Endodermal cell (in vitro differentiated cells): ENCODE data around the gene MRPS21. TPM values are rescaled to one million over a fixed set of nuclear protein-coding genes. Genes with fewer than 3 reads are reported as not detected.
A peak's percentile ranks its signal among the peaks of the same experiment; 100 is the strongest.

ENCODE experiments used
- DNase-seq: peaks from one replicate; pipeline ENCODE4 v3.0.0-alpha.2; 2017
- H3K27ac ChIP-seq: 2 replicates; pipeline ENCODE4 v1.5.1; 2013; ENCODE audit warnings: mild to moderate bottlenecking, low read depth, low read length, moderate library complexity
- H3K27me3 ChIP-seq: 2 replicates; pipeline ENCODE4 v1.6.1; 2013; ENCODE audit warnings: mild to moderate bottlenecking, low read length, moderate library complexity; ENCODE audit not compliant: insufficient read depth, control insufficient read depth, poor library complexity, severe bottlenecking
- H3K36me3 ChIP-seq: 2 replicates; pipeline ENCODE4 v1.7.0; 2013; ENCODE audit warnings: mild to moderate bottlenecking, low read length, moderate library complexity; ENCODE audit not compliant: control insufficient read depth, insufficient read depth
- H3K4me1 ChIP-seq: one replicate; pipeline ENCODE4 v1.7.0; 2013; ENCODE audit warnings: low read length; ENCODE audit not compliant: control insufficient read depth, insufficient read depth
- H3K4me3 ChIP-seq: 2 replicates; pipeline ENCODE4 v1.5.1; 2013; ENCODE audit warnings: mild to moderate bottlenecking, low read length, moderate library complexity
- H3K9ac ChIP-seq: 2 replicates; pipeline ENCODE4 v1.6.1; 2013; ENCODE audit warnings: mild to moderate bottlenecking, low read length, moderate library complexity; ENCODE audit not compliant: poor library complexity, severe bottlenecking; ENCODE audit errors: extremely low read depth
- H3K9me3 ChIP-seq: 2 replicates; pipeline ENCODE4 v1.6.1; 2013; ENCODE audit warnings: mild to moderate bottlenecking, low read length, moderate library complexity; ENCODE audit not compliant: control insufficient read depth
- H3K27ac Mint-ChIP-seq: 2 replicates; pipeline ENCODE4 v1.8.0; 2020; ENCODE audit warnings: mixed read lengths
- H3K27me3 Mint-ChIP-seq: 2 replicates; pipeline ENCODE4 v1.8.0; 2021; ENCODE audit warnings: mild to moderate bottlenecking, mixed read lengths; ENCODE audit not compliant: insufficient read depth
- H3K36me3 Mint-ChIP-seq: 2 replicates; pipeline ENCODE4 v1.8.0; 2020; ENCODE audit warnings: low read depth, mixed read lengths
- H3K4me1 Mint-ChIP-seq: 2 replicates; pipeline ENCODE4 v1.8.0; 2020; ENCODE audit warnings: mixed read lengths
- H3K4me3 Mint-ChIP-seq: 2 replicates; pipeline ENCODE4 v1.8.0; 2020; ENCODE audit warnings: mild to moderate bottlenecking, moderate library complexity, mixed read lengths
- H3K9me3 Mint-ChIP-seq: 2 replicates; pipeline ENCODE4 v1.8.0; 2020; ENCODE audit warnings: mild to moderate bottlenecking, mixed read lengths
- WGBS, 2 experiments: methylation state at CpG; one replicate each; pipeline versions ENCODE4 v1.1.5 to v1.1.7; 2013; ENCODE audit warnings: missing lambda C conversion rate in 2 of 2, mixed read lengths in 1 of 2; ENCODE audit not compliant: insufficient coverage in 1 of 2, insufficient read length in 1 of 2; 5-methylcytosine and 5-hydroxymethylcytosine counted together
- total RNA-seq, 2 donors: library from RNA; stranded (reverse); fragmentation: NEBNext Ultra II Directional in 1 of 2; extraction: Animal tissue kit (Norgen Biotek cat#: 25700) in 1 of 2; gene quantifications; 2 replicates in 1 of 2; 3 replicates in 1 of 2; pipeline ENCODE4 v1.2.1, GENCODE V29; 2021
- TF ChIP-seq, protein P1 (sequence below): fragments of 200-600 bp; sonication (generic); conservative IDR thresholded peaks from 2 replicates; pipeline ENCODE4 v1.5.0; 2021; ENCODE audit warnings: antibody characterized with exemption, mild to moderate bottlenecking

The MRPS21 gene
- total RNA-seq, 2 donors from 2014 or later, result 89.9 to 95.3 TPM

DNA sequence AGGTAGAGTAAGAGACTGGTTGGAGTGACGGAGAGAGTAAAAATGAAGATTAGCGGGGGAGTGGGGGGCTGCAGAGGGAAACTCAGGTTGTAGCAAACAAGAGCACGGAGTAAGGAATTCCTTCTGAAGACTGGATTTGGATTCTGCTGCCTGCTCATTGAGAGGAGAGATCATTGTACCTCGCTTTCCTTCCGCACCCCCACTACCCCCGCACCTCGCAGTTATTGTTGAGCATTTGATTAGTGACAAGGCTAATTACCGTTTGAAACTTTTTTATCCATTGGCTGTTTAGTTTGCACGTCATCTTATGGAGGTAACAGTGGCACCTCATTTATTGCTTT, 28.1 kb downstream of the MRPS21 start:
- Histone ChIP-seq H3K4me3 (peak overlapping the region; percentile 97), H3K27me3 (no peaks in the 10 kb centered on the region), H3K27ac (no peak overlapping the region), H3K9ac (peak overlapping the region; percentile 81), H3K36me3 (peaks cover 27% of the 10 kb centered on the region), H3K4me1 (no peaks in the 10 kb centered on the region), H3K9me3 (no peaks in the 10 kb centered on the region)
- 0 to 2% methylated on average over 5 to 9 of the region's 9 CpGs for WGBS, 2 experiments
- H3K4me3 Mint-ChIP-seq, result peak overlapping the region; percentile 97
- TF ChIP-seq, protein P1, sequence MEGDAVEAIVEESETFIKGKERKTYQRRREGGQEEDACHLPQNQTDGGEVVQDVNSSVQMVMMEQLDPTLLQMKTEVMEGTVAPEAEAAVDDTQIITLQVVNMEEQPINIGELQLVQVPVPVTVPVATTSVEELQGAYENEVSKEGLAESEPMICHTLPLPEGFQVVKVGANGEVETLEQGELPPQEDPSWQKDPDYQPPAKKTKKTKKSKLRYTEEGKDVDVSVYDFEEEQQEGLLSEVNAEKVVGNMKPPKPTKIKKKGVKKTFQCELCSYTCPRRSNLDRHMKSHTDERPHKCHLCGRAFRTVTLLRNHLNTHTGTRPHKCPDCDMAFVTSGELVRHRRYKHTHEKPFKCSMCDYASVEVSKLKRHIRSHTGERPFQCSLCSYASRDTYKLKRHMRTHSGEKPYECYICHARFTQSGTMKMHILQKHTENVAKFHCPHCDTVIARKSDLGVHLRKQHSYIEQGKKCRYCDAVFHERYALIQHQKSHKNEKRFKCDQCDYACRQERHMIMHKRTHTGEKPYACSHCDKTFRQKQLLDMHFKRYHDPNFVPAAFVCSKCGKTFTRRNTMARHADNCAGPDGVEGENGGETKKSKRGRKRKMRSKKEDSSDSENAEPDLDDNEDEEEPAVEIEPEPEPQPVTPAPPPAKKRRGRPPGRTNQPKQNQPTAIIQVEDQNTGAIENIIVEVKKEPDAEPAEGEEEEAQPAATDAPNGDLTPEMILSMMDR, result no peak
- H3K27ac Mint-ChIP-seq, result peak overlapping the region; percentile 98
- H3K36me3 Mint-ChIP-seq, result peaks cover 25% of the 10 kb centered on the region
- H3K27me3 Mint-ChIP-seq, result peaks cover 3% of the 10 kb centered on the region
- H3K9me3 Mint-ChIP-seq, result peaks cover 4% of the 10 kb centered on the region
- DNase-seq, result no peak
- peaks cover 2% of the 10 kb centered on the region for H3K4me1 Mint-ChIP-seq

DNA sequence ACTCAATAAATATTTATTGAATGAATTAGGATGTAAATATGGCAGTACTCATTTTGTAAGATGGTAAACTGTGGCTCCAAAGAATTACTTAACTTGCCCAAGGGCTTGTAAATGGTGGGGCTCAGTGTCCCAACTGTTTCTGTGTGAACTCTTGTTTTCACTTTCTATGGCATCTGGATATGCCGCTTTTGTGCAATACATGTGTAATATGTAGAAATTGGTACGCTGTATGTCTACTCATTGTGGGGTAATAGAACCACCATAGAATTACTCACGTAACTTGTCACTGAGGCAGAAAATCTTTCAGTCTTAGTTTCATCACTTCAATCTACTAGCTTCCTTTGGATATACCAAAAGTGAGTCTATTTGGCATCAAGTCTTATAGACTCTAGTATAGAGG, 28.6 kb downstream of the MRPS21 start:
- Histone ChIP-seq H3K27me3 (no peaks in the 10 kb centered on the region), H3K36me3 (peaks cover 32% of the 10 kb centered on the region), H3K4me1 (no peaks in the 10 kb centered on the region), H3K9me3 (no peaks in the 10 kb centered on the region), H3K27ac (no peak overlapping the region), H3K4me3 (peak overlapping the region; percentile 97), H3K9ac (peak overlapping the region; percentile 81)
- H3K36me3 Mint-ChIP-seq, result peaks cover 29% of the 10 kb centered on the region
- 93 to 98% methylated on average over 2 to 3 of the region's 3 CpGs for WGBS, 2 experiments
- TF ChIP-seq, protein P1, result no peak
- DNase-seq, result no peak
- H3K27ac Mint-ChIP-seq, result no peak overlapping the region
- peaks cover 4% of the 10 kb centered on the region for H3K9me3 Mint-ChIP-seq
- peaks cover 3% of the 10 kb centered on the region for H3K27me3 Mint-ChIP-seq
- H3K4me3 Mint-ChIP-seq, result peak overlapping the region; percentile 97
- H3K4me1 Mint-ChIP-seq, result peaks cover 2% of the 10 kb centered on the region

DNA sequence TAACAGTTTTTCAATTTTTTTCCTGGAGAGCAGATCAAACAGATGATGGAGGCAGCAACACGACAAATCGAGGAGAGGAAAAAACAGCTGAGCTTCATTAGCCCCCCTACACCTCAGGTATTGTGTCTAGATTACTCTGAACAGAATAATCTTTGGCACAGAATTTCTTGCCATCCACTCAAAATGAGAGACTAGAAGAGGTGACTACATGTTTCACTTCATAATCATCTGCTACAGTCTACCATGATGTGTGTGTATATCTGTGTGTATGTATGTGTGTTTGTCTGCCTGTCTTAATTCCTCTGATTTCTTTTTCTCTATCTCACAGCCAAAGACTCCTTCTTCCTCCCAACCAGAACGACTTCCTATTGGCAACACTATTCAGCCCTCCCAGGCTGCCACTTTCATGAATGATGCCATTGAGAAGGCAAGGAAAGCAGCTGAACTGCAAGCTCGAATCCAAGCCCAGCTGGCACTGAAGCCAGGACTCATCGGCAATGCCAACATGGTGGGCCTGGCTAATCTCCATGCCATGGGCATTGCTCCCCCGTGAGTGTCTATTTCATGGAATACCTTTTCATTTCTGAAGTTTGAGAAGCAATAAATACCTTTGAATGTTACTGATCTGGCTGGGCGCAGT, 39.1 kb downstream of the MRPS21 start:
- Mint-ChIP-seq H3K9me3 (no peaks in the 10 kb centered on the region), H3K36me3 (peaks cover 80% of the 10 kb centered on the region), H3K27ac (no peak overlapping the region), H3K4me3 (no peak overlapping the region), H3K27me3 (no peaks in the 10 kb centered on the region), H3K4me1 (no peaks in the 10 kb centered on the region)
- H3K4me3 ChIP-seq, result no peak overlapping the region
- whole genome bisulfite sequencing, 2 experiments, result 95 to 96% methylated on average over 7 of the region's 7 CpGs
- H3K36me3 ChIP-seq, result peaks cover 79% of the 10 kb centered on the region
- no peak overlapping the region for H3K27ac ChIP-seq
- TF ChIP-seq, protein P1, result no peak
- no peaks in the 10 kb centered on the region for H3K9me3 ChIP-seq
- no peak overlapping the region for H3K9ac ChIP-seq
- H3K27me3 ChIP-seq, result no peaks in the 10 kb centered on the region
- DNase-seq, result no peak
- H3K4me1 ChIP-seq, result no peaks in the 10 kb centered on the region
